HEK293 (cell line): ENCODE measurements around the gene PVALEF.

Experiments used
- CTCF ChIP-seq: fragments of 450-650 bp; formaldehyde crosslinking; IDR thresholded peaks from 2 replicates; pipeline ENCODE4 v1.5.1; 2016; ENCODE audit warnings: missing biosample characterization, missing genetic modification characterization
- ZBTB20 ChIP-seq: fragments of 450-650 bp; formaldehyde crosslinking; IDR thresholded peaks from 2 replicates; pipeline ENCODE4 v1.5.1; 2016; ENCODE audit warnings: missing biosample characterization, missing genetic modification characterization
- ZNF223 ChIP-seq: fragments of 450-650 bp; formaldehyde crosslinking; IDR thresholded peaks from 2 replicates; pipeline ENCODE4 v1.5.1; 2016; ENCODE audit warnings: missing biosample characterization, missing genetic modification characterization
- ZNF416 ChIP-seq: fragments of 450-650 bp; formaldehyde crosslinking; IDR thresholded peaks from 2 replicates; pipeline ENCODE4 v1.5.1; 2016; ENCODE audit warnings: missing biosample characterization, missing genetic modification characterization
- ZNF660 ChIP-seq: fragments of 450-650 bp; IDR thresholded peaks from 2 replicates; pipeline ENCODE4 v1.5.1; 2018; ENCODE audit warnings: missing biosample characterization, mild to moderate bottlenecking, missing genetic modification characterization

DNA sequence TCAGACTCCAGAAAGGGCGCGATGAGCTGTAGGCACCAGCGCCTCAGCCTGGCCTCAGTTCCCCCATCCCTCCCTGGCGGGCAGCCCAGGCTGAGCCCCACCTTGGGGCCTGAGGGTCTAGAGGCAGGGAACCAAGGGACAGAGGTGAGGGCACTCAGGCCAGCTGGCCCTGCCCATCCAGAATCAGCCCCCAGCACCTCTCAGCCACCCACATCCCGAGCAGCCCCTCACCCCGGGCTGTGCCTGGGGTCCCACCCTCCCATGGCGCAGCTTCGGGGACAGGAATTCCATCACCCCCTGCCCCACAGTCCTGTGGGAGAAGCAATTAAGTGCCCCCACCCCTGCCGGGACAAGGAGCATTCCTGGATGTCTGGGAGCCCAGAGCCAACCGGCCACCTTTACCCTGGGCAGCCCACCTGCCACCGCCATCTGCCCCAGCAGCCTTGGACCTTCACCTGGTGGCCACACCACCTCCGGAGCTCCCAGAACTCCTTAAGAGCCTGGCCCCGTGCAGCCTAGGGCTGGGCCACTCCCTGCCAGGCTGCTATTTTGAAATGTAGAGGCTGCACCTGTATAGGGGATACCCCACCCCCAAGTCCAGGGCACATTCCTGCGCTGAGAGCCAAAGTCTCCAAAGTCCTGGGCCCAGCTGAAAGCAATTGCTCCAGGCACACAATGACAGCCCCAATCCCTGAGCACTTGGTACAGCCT, 33.7 kb upstream of the PVALEF start:
- TF ChIP-seq ZNF660 (tag by site-specific recombination) (no peak), ZBTB20 (tag by site-specific recombination) (no peak), CTCF (no peak), ZNF223 (tag by site-specific recombination) (no peak), ZNF416 (tag by site-specific recombination) (no peak)
